GM18868 (cell line): Measurements from ENCODE around the gene SDC1.
"Not testable (repeated sequence)": the region's sequence is repeated elsewhere in the genome, so short reads cannot be mapped to it uniquely, and the experiment has no call there.

Source experiments
- ATAC-seq: cut with Tn5 transposase; IDR thresholded peaks from one replicate; pipeline ENCODE4 v1.9.1; 2021; ENCODE audit warnings: mild to moderate bottlenecking, moderate library complexity; ENCODE audit not compliant: unreplicated experiment

Gene SDC1

GRCh38 chr2:20224716-20225293, at the start of gene SDC1:
SDC1 (minus strand) TSS chr2:20225130; CDS start chr2:20224867, 263 bp downstream.
- ATAC-seq, result peak; percentile 22

GRCh38 chr2:20273042-20273441, 48.1 kb upstream of the SDC1 start:
- no peak for ATAC-seq

- ATAC-seq, result not testable (repeated sequence)
These were observed 43.4 kb upstream of the SDC1 start for GRCh38 chr2:20268317-20268716.

- ATAC-seq, result no peak
These were observed 42.6 kb upstream of the SDC1 start for GRCh38 chr2:20267529-20267928.

GRCh38 chr2:20264629-20265028, 39.7 kb upstream of the SDC1 start:
- ATAC-seq, result no peak

- ATAC-seq, result no peak
These were observed 32.5 kb upstream of the SDC1 start for GRCh38 chr2:20257411-20257810.

GRCh38 chr2:20254731-20255130, 29.8 kb upstream of the SDC1 start:
- no peak for ATAC-seq

- ATAC-seq, result no peak
These were observed 25.5 kb upstream of the SDC1 start for GRCh38 chr2:20250436-20250835.

- ATAC-seq, result no peak
These were observed 24.2 kb upstream of the SDC1 start for GRCh38 chr2:20249170-20249569.

GRCh38 chr2:20247084-20247483, 22.2 kb upstream of the SDC1 start:
- ATAC-seq, result no peak

GRCh38 chr2:20243637-20244036, 18.7 kb upstream of the SDC1 start:
- not testable (repeated sequence) for ATAC-seq

GRCh38 chr2:20242727-20243377, 17.9 kb upstream of the SDC1 start:
- ATAC-seq, result no peak

GRCh38 chr2:20241973-20242726, 17.2 kb upstream of the SDC1 start:
- no peak for ATAC-seq

- ATAC-seq, result not testable (repeated sequence)
These were observed 15.4 kb upstream of the SDC1 start for GRCh38 chr2:20240291-20240690.

GRCh38 chr2:20236496-20236895, 11.6 kb upstream of the SDC1 start:
- ATAC-seq, result no peak

GRCh38 chr2:20235655-20236305, 10.8 kb upstream of the SDC1 start:
- no peak for ATAC-seq

- ATAC-seq, result not testable (repeated sequence)
These were observed 9.7 kb upstream of the SDC1 start for GRCh38 chr2:20234597-20234996.

GRCh38 chr2:20232837-20233207, 7.9 kb upstream of the SDC1 start:
- no peak for ATAC-seq

GRCh38 chr2:20231598-20232026, 6.7 kb upstream of the SDC1 start:
- ATAC-seq, result no peak

- ATAC-seq, result no peak
These were observed 6.2 kb upstream of the SDC1 start for GRCh38 chr2:20231159-20231558.

GRCh38 chr2:20230114-20230425, 5.1 kb upstream of the SDC1 start:
- ATAC-seq, result no peak
